HG02588 (cell line): ENCODE results near the gene FARP1.
A peak's percentile ranks its signal among the peaks of the same experiment; 100 is the strongest.
"Not testable (repeated sequence)": the region's sequence is repeated elsewhere in the genome, so short reads cannot be mapped to it uniquely, and the experiment has no call there.

Source experiments
- ATAC-seq: cut with Tn5 transposase; IDR thresholded peaks from one replicate; pipeline ENCODE4 v1.9.1; 2021; ENCODE audit warnings: mild to moderate bottlenecking, moderate library complexity; ENCODE audit not compliant: unreplicated experiment

Gene FARP1

GRCh38 chr13:98258226-98258625, 115.3 kb downstream of the FARP1 start:
- ATAC-seq = no peak

- ATAC-seq = no peak
Measured at GRCh38 chr13:98260357-98261164, 117.7 kb downstream of the FARP1 start.

GRCh38 chr13:98261165-98261702, 118.3 kb downstream of the FARP1 start:
- no peak for ATAC-seq

- no peak for ATAC-seq
Measured at GRCh38 chr13:98262292-98262691, 119.4 kb downstream of the FARP1 start.

GRCh38 chr13:98263841-98264240, 120.9 kb downstream of the FARP1 start:
- no peak for ATAC-seq

- no peak for ATAC-seq
Measured at GRCh38 chr13:98264877-98265276, 122.0 kb downstream of the FARP1 start.

GRCh38 chr13:98265692-98266551, 123.0 kb downstream of the FARP1 start:
- no peak for ATAC-seq

- ATAC-seq = peak; percentile 72
Measured at GRCh38 chr13:98267080-98267912, 124.4 kb downstream of the FARP1 start.

GRCh38 chr13:98269386-98269785, 126.5 kb downstream of the FARP1 start:
- no peak for ATAC-seq

- ATAC-seq = no peak
Measured at GRCh38 chr13:98270819-98271218, 127.9 kb downstream of the FARP1 start.

GRCh38 chr13:98271646-98272045, 128.8 kb downstream of the FARP1 start:
- ATAC-seq = not testable (repeated sequence)

- ATAC-seq = no peak
Measured at GRCh38 chr13:98272549-98272948, 129.7 kb downstream of the FARP1 start.

- no peak for ATAC-seq
Measured at GRCh38 chr13:98273067-98273823, 130.4 kb downstream of the FARP1 start.

- no peak for ATAC-seq
Measured at GRCh38 chr13:98273824-98274742, 131.2 kb downstream of the FARP1 start.

- no peak for ATAC-seq
Measured at GRCh38 chr13:98274921-98275487, 132.1 kb downstream of the FARP1 start.

GRCh38 chr13:98275681-98276171, 132.8 kb downstream of the FARP1 start:
- ATAC-seq = no peak

GRCh38 chr13:98276486-98276885, 133.6 kb downstream of the FARP1 start:
- no peak for ATAC-seq

GRCh38 chr13:98278068-98278724, 135.3 kb downstream of the FARP1 start:
- no peak for ATAC-seq
